HFF-Myc (cell line): ENCODE results near the gene ALOX15.
A peak's percentile ranks its signal among the peaks of the same experiment; 100 is the strongest.
"Not testable (repeated sequence)": the region's sequence is repeated elsewhere in the genome, so short reads cannot be mapped to it uniquely, and the experiment has no call there.

Experiments used
- DNase-seq: peaks from one replicate; pipeline ENCODE4 v3.0.0-alpha.2; 2011; ENCODE audit warnings: low read depth; ENCODE audit errors: extremely low read depth
- H3K4me3 ChIP-seq: replicated peaks from 2 replicates; pipeline ENCODE4 v1.5.1; 2011; ENCODE audit warnings: low read depth, mild to moderate bottlenecking, control low read depth, low read length
- TF ChIP-seq, protein P1 (sequence below): IDR thresholded peaks from 2 replicates; pipeline ENCODE4 v1.5.1; 2012; ENCODE audit warnings: mild to moderate bottlenecking, low read depth, low read length, control low read depth; ENCODE audit errors: missing control alignments

ALOX15 gene

GRCh38 chr17:4666296-4666695 is 24.8 kb upstream of the ALOX15 start:
- no peak for DNase-seq
- H3K4me3 ChIP-seq, result no peak overlapping the region
- TF ChIP-seq, protein P1, sequence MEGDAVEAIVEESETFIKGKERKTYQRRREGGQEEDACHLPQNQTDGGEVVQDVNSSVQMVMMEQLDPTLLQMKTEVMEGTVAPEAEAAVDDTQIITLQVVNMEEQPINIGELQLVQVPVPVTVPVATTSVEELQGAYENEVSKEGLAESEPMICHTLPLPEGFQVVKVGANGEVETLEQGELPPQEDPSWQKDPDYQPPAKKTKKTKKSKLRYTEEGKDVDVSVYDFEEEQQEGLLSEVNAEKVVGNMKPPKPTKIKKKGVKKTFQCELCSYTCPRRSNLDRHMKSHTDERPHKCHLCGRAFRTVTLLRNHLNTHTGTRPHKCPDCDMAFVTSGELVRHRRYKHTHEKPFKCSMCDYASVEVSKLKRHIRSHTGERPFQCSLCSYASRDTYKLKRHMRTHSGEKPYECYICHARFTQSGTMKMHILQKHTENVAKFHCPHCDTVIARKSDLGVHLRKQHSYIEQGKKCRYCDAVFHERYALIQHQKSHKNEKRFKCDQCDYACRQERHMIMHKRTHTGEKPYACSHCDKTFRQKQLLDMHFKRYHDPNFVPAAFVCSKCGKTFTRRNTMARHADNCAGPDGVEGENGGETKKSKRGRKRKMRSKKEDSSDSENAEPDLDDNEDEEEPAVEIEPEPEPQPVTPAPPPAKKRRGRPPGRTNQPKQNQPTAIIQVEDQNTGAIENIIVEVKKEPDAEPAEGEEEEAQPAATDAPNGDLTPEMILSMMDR, result no peak

DNA sequence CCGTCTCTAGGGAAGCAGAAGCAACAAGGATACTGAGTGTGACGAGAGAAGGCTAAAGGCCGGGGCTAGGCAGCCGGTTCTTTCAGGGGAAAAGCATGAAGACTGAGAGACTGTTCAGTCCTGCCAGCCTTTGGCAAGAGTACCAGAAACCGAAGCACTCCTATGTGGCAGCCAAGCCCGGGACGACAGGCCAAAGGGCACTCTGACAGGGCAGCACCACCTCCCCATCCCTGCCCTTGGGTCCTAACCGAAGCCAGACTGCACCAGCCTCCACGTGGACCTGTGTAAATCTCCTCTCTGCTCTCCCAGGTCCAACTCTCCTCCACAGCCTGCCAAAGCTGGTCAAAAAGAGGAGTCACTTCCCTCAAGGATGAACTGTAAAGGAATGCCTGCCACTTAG is 23.5 kb upstream of the ALOX15 start:
- DNase-seq, result no peak
- H3K4me3 ChIP-seq, result no peak overlapping the region
- TF ChIP-seq, protein P1, result no peak

DNA sequence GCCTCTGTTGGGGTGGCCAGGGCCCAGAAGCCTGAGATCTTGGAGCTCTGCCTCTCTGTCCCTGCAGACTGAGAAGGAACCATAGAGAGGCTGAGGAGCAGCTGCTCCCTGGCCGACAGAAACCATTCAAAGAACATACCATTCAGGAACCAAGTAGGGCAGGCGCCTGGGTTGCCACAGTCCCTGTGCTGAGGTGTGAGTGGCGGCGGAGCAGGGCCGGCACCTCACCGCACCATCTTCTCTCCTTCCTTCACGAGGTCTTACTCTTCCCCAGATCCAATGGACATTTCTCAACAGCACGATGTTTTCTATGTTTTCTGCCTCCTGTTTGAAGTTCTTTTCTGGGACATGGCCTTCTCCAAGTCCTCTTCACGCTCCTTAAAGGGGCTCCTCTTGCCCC is 22.8 kb upstream of the ALOX15 start:
- no peak overlapping the region for H3K4me3 ChIP-seq
- no peak for DNase-seq
- TF ChIP-seq, protein P1, result no peak

DNA sequence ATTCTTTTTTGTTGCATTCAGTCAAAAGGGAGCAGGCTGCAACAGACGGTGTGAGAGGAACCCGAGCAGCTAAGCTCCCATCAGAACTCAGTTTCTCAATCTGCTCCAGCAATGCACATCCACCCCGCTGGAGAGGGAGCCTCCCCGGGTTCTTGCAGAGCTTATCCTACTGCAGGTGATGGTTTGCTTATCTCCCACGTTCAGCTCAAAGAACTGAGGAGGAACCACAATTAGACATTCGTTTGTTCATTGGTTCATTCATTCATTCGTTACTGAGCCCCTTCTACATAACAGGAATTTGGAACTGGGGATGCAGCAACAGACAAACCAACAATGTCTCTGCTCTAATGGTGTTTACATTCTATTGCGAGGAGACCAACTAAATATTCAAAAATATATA is 22.2 kb upstream of the ALOX15 start:
- H3K4me3 ChIP-seq, result no peak overlapping the region
- TF ChIP-seq, protein P1, result no peak
- no peak for DNase-seq

GRCh38 chr17:4658478-4659305 is 17.2 kb upstream of the ALOX15 start:
- DNase-seq, result peak; percentile 22
- TF ChIP-seq, protein P1, result no peak
- no peak overlapping the region for H3K4me3 ChIP-seq

- TF ChIP-seq, protein P1, result no peak
- no peak overlapping the region for H3K4me3 ChIP-seq
- no peak for DNase-seq
These were observed 16.2 kb upstream of the ALOX15 start for GRCh38 chr17:4657678-4658077.

GRCh38 chr17:4655933-4656332 is 14.5 kb upstream of the ALOX15 start:
- DNase-seq, H3K4me3 ChIP-seq: not testable (repeated sequence)
